ENCODE data around the gene PLEK2.
"Not testable (repeated sequence)": the region's sequence is repeated elsewhere in the genome, so short reads cannot be mapped to it uniquely, and the experiment has no call there.

- TF ChIP-seq, protein P1, sequence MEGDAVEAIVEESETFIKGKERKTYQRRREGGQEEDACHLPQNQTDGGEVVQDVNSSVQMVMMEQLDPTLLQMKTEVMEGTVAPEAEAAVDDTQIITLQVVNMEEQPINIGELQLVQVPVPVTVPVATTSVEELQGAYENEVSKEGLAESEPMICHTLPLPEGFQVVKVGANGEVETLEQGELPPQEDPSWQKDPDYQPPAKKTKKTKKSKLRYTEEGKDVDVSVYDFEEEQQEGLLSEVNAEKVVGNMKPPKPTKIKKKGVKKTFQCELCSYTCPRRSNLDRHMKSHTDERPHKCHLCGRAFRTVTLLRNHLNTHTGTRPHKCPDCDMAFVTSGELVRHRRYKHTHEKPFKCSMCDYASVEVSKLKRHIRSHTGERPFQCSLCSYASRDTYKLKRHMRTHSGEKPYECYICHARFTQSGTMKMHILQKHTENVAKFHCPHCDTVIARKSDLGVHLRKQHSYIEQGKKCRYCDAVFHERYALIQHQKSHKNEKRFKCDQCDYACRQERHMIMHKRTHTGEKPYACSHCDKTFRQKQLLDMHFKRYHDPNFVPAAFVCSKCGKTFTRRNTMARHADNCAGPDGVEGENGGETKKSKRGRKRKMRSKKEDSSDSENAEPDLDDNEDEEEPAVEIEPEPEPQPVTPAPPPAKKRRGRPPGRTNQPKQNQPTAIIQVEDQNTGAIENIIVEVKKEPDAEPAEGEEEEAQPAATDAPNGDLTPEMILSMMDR (IDR thresholded peaks at IDR 0.05): not testable (repeated sequence)
- TF ChIP-seq EZH2phosphoT487, EZH2 (IDR thresholded peaks at IDR 0.05): not testable (repeated sequence)
These were observed 70.7 kb downstream of the PLEK2 start for GRCh38 chr14:67341231-67341630.
